Measurements from ENCODE around the gene NPAS3.

The NPAS3 gene

DNA sequence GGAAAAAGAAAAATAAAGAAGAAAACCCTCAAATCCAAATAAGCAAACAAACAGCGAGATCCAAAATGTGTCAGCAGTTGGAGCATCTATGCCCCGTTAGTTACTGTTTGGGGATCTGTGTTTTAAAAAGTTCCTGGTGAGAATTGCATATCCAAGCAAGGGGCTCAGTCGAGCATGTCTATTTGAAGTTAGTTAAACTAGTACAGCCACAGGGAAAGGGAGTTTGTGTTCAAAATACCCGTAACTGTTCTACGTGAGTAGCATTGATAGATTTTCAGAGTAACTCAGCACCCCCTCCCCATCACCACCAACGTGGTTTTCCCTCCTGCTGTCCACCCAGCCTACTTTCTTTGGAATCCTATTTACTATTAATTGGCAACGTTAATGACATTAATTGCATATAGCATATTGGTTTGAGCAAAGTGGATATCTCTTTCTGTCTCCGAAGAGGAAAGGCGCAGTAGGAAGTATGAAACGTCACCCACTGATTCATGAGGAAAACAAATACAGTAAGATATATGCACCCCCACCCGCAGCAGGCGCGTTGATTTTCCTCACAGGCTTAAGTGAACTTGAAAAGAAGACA lies 1.5 kb downstream of the NPAS3 start:
- no peak for DNase-seq (ENCODE audit: extremely low read depth in 1 of 2, low read depth in 1 of 2)

DNA sequence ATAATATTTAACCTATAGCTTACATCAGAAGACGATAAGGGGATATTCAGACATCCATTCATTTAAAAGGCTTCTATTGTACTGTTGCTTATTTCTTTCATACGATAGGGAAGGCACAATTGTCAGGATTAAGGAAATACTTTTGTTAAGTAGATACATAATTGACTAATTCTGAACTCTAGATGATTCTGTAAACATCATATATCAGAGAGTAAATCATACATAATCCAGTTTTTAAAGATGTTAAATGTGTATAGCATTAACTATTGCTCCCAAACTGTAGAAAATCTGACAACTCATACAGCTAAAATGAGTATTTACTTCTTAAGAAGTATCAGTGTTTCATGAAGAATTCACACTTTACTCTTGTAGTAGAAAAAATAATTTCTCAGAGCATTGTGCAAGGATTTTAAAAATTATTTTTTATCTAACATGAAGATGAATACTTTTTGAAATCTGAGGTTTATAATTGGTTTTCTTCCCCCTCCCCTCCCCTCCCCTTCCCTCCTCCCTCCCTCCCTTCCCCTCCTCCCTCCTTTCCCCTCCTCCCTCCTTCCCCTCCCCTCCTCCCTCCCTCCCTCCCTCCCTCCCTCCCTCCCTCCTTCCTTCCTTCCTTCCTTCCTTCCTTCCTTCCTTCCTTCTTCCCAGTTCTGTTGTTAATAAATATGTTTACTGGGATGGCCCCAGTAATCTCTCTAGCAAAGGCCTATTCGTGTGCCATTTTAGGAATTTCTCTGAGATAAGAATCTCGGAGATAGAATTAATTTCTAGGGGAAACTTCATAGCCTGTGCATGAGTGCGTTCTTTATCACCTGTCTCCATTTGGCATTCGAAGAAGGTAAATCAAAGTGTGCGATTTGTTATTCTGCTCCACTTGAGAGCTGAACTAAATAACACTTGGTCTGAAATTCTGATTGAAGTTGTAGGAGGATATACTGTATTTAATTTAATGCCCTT lies 2.3 kb downstream of the NPAS3 start:
- no peak for DNase-seq (ENCODE audit: extremely low read depth in 1 of 2, low read depth in 1 of 2)

DNA sequence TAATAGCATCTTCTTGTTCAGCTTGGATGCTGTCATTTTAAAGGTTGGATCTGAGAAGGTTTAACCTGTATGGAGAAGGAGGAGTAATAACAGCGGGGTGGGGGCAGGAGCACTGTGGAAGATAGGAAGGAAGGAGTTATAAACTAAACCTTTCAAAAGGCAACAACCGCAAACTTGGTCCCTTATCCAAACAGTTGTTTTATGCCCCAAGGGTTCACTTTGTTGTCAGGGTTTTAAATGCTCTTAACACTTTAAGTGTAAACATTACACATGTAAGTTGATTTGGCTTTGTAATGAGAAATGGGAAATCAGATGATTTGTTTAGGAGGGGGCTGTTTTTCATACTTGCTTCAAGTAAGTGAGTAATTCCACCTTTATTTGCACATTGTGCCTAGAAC lies 3.0 kb downstream of the NPAS3 start:
- no peak for DNase-seq (ENCODE audit: extremely low read depth in 1 of 2, low read depth in 1 of 2)

DNA sequence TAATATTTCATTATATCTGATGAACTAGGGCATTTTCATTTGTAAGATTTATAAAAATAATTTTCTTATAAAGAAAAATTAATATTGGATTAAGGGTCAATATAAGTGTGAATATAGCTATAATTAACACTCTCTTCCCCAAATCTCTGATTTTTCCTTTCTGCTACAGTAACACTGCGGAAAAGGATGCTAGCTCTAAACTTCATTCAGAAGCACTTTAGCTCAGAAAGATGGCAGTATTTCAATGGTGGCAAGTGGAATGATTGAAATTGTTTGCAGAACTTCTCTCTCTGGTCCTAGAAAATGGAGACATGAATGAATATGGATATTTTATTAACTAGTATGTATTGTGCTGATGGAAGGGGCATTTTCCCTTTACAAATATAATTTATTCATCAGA lies 8.4 kb downstream of the NPAS3 start:
- no peak for DNase-seq (ENCODE audit: extremely low read depth in 1 of 2, low read depth in 1 of 2)

DNA sequence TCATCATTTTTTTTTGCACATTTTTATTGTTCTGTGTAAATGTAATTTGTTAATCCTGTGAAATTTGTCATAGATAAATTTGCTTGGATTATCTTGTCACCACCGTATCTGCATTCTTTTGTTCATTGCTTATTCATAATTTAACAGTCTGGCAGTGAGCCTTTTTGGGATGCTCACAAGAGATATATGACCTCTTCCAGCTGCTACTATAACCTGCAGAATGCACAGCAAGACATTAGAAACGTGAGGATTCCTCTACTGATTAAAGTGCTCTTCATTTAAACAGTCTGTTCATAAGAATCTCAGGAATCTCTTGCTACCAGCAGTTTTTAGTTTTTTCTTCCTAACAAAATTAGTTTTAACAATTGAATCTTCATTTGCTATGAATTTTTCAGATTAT lies 9.1 kb downstream of the NPAS3 start:
- DNase-seq (ENCODE audit: extremely low read depth in 1 of 2, low read depth in 1 of 2): no peak

DNA sequence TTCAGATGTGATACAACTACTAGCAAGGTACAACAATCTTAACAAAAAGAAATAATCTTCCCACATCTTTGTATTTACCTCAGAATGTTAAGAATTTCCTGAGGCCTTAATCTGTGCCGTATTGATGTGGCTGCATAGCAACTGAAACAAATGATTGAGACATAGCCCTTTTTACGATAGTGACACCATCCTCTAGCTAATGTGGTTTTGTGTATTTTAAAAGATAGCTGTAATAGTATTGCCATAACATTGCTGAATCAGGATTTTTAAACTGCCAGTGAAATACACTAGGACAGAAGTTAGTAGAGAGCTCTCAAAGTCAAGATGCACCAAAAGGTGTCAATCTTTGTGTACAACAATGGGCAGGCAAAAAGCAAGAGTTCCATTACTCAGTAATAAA lies 11.9 kb downstream of the NPAS3 start:
- no peak for DNase-seq (ENCODE audit: extremely low read depth in 1 of 2, low read depth in 1 of 2)

DNA sequence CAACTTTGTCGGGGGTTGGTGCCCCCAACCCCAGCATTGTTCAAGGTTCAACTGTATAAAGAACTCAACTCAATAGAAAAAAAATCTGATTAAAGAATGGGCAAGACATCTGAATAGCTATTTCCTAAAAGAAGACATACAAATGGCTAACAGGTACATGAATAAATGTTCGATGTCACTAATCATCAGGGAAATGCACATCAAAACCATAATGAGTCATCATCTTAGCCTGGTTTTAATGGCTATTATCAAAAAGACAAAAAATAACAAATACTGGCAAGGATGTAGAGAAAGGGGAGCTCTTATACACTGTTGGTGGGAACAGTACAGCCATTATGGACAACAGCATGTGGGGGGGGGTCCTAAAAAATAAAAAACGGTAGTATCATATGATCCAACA lies 28.7 kb downstream of the NPAS3 start:
- DNase-seq (ENCODE audit: extremely low read depth in 1 of 2, low read depth in 1 of 2): no peak

DNA sequence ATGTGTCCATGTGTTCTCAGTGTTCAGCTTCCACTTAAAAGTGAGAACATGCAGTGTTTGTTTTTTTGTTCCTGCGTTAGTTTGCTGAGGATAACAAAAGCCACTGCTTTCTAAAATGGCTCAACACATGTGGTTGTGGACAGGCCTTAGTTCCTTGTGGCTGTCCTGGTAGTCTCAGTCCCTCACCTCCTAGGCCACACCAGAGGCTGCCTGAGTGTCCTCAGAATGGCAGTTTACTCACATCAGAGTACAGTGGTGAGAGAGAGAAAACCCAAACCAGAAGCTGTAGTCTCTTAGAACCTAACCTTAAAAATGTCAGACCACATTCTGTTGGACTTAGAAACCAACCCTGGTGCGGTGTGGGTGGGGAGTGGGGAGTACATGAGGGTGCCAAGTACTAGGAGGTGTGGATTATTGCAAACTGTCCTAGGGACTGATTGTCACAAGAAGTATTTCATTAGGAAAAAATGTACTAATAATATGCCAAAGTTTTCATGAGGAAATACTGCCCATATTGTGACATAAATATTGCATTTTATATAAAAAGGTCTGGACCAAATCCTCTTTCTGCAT lies 30.4 kb downstream of the NPAS3 start:
- no peak for DNase-seq (ENCODE audit: extremely low read depth in 1 of 2, low read depth in 1 of 2)

DNA sequence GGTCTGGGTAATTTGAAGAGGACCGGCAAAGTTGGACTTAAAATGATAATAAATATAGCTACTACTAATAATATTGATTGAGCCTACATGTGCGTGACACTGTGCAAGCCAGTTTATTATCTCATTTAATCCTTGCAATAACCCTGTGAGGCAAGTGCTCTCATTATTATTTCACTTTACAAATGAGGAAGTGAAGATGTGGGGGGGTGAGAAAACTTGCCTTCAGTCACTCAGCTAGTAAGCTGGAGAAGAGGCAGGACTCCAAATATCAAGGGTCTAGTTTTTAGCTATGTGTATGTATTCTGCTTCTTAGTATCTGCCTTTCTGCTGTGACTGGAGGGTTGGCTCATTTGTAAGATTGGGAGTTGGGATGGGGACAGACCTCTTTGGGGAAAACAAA lies 39.2 kb downstream of the NPAS3 start:
- no peak for DNase-seq (ENCODE audit: extremely low read depth in 1 of 2, low read depth in 1 of 2)

DNA sequence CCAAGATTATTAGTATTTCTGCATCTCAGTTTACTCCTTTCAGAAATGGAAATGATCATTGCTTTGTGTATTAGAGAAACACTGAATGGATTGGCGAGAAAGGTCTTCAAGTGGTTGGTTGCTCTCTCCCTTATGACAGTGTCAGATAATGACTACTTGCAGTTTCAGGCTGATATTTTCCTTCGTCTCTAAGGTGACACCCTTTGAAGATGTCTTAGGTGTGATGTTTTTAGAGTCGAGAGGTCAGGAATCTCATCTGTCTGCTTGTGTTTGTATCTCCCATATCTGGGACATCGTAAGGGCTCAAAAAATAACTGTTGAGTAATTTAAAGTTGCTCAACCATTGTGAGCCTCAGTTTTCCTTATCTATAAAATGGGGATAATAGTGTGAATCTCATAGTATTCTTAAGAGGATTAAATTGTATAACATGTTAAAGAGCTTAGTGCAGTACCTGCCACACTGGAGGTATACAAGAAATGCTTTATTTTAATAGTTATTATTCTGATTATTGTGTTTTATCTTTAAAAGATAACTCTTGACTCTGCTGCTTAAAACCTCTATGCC lies 40.1 kb downstream of the NPAS3 start:
- no peak for DNase-seq (ENCODE audit: extremely low read depth in 1 of 2, low read depth in 1 of 2)

DNA sequence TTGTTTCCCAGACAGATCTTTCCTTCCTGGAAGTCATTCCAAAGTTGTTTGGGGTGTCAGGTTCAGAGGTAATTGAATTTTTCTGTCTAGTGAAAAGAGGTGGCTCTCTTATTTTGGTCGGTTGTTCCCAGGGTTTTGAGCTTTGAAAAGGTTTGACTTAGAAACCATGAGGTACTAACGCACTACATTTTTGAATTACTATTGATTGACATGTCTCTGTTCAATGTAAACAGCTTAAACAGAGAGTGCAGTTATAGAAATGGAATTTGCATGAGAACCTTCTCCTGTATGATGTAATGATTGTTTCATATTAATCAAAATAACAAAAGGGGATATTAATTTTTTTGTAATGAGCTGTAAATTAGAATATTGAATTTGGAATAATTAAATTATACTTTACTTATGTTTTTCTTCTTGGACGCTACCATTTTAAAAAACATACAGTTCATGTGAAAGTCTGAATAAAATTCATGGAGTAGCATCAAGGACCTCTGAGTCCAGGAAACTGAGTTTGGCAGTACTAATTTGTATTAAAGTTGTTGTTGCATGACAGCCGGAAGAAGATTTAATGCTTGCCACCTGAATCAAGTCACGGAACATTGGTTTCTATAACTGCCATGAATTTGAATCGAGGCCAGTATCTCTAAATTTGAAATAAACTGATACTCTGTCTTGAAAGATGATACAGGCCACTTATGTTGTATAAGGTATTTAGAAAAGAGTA lies 41.7 kb downstream of the NPAS3 start:
- DNase-seq (ENCODE audit: extremely low read depth in 1 of 2, low read depth in 1 of 2): no peak

DNA sequence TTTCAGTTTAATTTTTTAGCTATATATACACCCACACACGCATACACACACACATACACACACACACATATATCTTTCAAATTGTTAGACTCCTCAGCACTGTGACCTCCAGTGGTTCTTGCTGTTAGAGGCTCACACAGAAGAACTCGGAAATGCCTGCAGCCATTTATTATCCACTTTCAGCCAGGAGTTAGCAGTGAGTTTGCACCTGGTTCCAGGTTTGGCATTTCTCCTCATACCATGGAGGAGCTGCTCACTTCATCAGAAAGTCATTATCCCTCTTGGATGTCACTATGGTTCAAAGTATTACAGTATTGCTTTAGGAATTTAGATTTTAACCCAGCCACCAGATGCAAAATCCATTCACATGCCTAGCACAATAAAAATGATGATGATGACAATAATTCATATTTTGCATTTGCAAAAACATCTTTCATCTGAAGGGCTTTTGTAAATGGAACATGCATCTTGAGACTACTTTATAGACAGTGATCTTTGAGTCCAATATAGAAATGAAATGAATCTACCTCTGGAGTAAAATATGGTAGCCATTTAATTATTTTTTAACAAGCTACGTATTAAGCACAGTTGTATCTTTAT lies 42.3 kb downstream of the NPAS3 start:
- DNase-seq (ENCODE audit: extremely low read depth in 1 of 2, low read depth in 1 of 2): no peak

DNA sequence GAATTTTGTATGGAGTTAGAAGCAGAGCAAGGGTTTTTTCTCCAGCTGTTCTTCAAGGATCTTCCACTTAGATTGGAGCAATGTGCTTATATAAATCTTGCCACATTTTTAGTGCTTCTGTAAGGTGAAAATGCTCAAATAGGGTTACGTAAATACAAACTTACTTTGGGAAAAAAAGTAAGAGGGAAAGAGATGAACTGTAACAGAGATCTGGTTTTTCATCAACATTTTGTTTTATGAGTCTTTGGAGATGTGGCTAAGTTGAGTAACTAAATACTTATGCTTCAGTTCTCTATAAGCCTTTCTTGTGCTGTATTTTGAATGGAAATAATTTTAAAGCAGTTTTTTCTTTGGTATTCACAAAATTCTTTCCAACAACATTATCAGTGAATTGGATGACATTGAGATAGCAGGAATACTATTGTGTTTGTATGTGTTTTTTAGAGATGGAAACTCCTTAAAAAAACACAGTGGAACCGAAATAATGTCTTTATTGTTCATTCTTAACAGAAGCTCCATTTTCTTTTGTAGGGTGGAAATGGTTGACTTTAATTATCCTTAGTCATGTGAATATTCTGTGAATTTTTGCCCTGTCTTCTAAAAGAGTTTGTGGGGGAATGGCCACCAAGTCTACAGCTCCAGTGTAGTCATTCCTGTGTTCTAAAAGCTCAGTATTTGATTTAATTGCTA lies 45.7 kb downstream of the NPAS3 start:
- DNase-seq (ENCODE audit: extremely low read depth in 1 of 2, low read depth in 1 of 2): no peak

DNA sequence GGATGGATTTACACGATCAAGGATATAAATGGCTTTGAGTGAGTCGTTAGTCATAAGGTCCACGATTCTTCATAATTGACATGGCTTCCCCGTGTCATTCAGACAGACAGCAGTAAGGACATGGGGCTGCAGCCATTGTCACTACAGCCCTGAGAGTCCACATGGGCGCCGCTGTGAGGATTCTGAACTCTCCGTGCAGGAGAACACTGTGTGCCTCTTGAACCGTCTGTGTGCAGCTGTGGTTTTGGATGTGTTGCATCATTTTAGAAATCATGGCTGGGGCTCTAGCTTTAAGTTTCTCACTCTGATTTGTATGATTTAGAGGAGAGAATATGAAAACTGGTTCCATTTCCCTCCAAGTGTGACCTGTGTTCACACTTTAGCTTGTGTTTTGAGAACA lies 47.2 kb downstream of the NPAS3 start:
- no peak for DNase-seq (ENCODE audit: extremely low read depth in 1 of 2, low read depth in 1 of 2)

DNA sequence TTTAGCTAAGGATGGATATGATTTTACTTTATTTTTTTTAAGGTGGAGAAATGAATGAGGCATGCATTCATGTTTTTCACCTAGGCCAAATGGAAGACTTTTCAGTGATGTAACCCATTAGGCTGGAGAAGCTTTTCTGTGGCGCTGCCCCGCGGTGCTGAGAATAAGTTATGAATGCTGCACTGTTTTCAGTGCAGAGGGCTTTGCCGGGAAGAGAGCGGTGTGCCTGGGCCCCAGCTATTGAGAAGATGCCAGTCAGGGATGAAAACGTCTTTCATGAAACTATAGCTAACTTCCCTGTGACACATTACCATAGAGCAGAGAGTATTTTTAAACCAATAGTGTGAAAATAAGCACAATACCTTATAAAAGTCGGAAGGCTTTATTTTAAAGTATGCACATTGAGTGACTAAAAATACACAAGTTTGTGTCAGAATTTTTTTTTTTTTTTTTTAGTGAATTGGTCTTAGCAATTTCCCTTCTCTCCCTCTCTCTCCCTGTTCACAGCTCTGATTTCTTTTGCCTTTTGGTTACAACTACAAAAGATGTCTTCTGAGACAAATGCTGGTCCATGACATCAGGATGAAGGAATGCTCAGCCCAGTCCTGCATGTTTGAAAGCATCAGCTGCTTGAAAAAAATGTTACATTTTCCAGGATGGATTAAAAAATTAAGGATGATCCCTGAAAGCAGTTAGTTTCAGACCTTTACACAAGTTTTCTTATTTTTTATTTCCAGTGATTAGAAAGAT lies 48.3 kb downstream of the NPAS3 start:
- no peak for DNase-seq (ENCODE audit: extremely low read depth in 1 of 2, low read depth in 1 of 2)

DNA sequence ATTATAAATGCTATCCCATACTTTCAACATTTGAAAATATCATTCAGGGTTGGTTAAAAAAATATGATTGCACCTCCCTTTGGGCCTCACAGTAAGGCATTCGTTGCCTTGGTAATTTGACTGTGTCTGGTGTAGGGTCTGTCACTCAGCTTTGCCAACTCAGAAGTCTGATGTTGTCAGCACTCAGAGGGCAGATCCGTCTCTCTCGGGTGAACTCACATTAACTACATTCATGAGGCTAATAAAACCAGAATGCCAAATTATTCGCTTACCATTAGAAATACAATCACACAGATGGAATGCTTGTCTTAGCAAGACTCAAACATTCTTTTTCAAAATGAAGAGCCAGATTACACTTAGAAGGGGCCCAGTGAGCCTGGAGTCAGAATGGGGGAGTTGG lies 53.0 kb downstream of the NPAS3 start:
- no peak for DNase-seq (ENCODE audit: extremely low read depth in 1 of 2, low read depth in 1 of 2)

DNA sequence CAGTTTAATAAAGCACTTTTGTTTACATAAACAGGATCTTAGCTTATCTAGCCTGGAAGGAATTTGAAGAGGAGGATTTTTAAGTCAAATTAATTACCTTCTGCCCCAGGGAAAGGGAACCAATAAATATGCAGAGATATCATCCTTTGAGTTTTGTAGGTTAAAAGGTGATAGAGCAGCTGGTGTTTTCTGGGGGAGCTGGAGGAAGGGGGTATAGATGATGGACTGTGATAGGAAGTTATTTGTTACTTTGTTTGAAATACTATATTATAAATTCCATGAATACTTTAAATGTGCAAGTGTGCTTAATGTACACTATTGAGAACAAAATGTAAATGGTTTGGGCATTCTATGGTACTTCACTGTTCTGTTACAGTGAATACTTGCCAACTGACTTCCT lies 55.2 kb downstream of the NPAS3 start:
- DNase-seq (ENCODE audit: extremely low read depth in 1 of 2, low read depth in 1 of 2): no peak

DNA sequence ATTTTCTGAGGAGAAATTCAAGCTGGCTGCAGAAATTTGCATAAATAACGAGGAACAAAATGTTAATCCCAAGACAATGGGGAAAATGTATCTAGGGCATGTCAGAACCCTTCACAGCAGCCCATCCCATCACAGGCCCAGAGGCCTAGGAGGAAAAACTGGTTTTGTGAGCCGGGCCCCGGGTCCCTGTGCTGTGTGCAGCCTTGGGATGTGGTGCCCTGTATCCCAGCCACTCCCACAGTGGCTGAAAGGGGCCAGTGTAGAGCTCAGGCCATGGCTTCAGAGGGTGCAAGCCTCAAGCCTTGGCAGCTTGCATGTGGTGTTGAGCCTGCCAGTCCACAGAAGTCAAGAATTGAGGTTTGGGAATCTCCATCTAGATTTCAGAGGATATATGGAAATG lies 57.7 kb downstream of the NPAS3 start:
- DNase-seq (ENCODE audit: extremely low read depth in 1 of 2, low read depth in 1 of 2): no peak

DNA sequence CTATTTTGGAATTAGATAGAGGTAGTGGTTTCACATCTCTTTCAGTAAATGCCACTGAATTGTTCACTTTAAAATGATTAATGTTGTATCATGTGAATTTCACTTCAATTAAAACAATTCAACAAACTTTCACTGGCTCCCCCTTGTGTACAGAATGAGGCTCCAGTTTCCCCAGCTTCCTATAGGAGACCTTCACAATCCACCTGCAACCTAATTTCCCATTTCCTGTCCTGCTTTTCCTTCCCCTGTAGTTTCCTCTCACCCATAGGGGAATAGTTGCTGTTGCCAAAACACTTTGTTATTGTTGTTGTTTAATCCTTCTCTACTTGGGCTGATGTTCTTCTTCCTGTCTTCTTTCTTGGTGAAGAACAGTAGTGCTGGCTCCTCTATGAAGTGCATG lies 59.8 kb downstream of the NPAS3 start:
- no peak for DNase-seq (ENCODE audit: extremely low read depth in 1 of 2, low read depth in 1 of 2)

DNA sequence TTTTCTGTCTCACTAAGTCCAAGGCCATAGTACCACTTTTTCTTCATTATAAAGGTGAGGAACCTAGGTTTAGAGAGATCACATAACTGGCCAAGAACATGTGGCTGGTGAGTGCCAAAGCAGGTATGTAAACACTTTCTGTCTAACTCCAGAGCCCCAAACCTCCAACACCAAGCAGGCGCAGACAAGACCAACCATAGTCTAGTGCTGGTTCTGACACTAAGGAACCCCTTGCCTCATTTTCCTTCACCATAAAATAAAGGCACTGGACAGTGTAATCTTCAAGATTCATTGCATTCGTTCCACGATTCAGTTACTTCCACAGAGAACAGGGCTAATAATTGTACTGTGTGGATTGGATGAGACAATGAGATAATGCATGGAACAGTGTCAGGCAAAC lies 71.0 kb downstream of the NPAS3 start:
- no peak for DNase-seq (ENCODE audit: extremely low read depth in 1 of 2, low read depth in 1 of 2)
